GM21786 (cell line): ENCODE data around the gene TMEM203.

Experiments
- ATAC-seq: cut with Tn5 transposase; IDR thresholded peaks from one replicate; pipeline ENCODE4 v1.9.1; 2021; ENCODE audit not compliant: unreplicated experiment

The TMEM203 gene

GRCh38 chr9:137219757-137220316 is 14.4 kb upstream of the TMEM203 start:
- ATAC-seq: no peak

- ATAC-seq: no peak
Measured at GRCh38 chr9:137218754-137219271, 13.4 kb upstream of the TMEM203 start.

DNA sequence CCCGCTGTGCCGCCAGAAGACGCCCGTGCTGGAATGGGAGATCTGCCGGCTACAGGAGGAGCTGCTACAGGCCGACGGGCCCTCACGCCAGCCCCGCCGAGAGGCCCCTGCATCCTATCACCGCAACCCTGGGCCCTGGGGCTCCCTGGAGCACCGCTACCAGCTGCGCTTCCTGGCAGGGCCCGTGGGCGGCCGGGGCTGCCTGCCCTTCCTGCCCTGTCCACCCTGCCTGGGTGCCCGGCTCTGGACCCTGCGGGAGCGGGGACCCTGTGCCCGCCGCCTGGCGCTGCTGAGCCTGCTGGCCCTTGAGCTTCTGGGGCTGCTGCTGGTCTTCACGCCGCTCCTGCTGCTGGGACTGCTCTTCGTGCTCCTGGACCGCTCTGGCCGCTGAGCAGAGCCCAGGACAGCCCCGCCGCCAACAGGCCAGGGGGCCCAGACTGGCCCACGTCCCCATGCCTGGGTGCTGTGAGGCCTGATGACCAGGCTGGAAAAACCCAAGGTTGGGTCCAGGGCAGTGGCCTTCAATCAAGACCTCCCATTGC is 12.8 kb upstream of the TMEM203 start:
- no peak for ATAC-seq

DNA sequence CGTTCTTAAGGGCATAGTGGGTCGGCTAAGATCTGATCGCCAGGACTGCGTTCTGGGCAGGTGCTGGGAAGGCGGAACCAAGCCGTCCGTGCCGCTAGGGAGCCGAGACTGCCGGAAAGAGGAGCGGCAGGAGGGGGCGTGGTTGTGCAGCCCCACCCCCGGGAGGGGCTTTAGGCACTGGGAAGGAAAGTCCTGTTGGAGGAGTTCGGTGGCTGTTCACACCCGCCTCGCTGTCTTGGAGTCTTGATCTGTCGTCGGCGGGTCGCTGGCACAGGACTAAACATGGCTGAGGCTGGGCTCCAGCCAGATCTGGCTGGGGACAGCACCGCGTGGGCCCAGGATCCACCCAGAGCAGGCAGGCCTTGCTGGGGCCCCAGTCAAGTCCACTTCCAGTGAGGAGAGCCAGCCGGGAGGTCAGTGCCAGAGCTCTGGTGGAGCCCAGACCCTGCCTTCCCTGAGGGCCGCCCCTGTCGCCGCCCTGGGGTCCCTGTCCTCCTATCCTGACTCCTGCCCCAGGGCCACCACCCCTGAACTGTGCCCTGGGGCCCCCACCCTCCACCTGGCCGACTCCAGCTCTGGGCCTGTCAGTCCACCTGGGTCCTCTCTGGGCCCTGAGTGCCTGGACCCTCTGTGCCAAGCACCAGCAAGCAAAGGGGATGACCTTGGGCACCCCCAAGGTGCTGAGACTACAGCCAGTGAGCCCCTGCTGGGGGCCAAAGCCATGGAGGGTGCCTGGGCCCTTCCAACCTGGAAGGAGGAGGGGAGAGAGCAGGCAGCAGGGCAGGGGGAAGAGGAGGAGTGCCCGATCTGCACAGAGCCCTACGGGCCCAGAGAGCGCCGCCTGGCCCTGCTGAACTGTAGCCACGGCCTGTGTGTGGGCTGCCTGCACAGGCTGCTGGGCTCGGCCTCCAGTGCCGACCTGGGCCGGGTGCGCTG is 12.1 kb upstream of the TMEM203 start:
- no peak for ATAC-seq

DNA sequence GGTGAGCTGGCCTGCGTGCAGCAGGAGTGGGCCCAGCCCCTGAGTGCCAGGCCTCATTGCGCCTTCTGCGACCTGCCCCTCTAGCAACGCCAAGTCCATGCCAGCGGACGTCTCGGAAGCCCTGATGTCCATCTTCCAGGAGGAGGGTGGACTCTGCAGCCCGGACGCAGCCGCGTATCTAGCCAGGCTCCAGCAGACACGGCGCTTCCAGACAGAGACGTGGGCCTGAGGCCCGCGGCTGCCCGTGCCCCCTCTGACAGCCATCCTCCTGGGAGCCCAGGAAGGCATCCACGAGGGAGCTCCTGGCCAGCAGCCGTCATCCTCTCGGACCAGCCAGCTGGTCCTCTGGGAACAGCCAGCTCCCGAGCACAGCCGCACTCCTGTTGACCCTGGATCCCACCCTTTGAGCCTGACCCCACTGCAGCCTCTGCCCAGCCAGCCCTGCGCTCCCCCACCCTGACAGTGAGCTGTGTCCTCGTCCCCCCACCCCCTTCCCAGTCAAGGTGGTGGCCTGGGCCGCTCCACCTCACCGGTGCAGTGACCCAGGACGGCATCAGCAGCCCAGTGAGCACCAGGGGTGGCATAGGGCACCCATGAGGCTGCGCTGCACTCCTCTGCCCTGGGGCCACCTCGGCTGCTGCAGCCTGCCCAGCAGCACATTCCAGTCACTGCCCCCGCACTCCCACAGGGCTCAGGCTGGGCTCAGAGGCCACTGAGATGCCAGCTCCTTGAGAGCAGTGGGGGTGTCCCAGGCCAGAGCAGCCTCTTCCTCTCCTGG is 10.9 kb upstream of the TMEM203 start:
- no peak for ATAC-seq

DNA sequence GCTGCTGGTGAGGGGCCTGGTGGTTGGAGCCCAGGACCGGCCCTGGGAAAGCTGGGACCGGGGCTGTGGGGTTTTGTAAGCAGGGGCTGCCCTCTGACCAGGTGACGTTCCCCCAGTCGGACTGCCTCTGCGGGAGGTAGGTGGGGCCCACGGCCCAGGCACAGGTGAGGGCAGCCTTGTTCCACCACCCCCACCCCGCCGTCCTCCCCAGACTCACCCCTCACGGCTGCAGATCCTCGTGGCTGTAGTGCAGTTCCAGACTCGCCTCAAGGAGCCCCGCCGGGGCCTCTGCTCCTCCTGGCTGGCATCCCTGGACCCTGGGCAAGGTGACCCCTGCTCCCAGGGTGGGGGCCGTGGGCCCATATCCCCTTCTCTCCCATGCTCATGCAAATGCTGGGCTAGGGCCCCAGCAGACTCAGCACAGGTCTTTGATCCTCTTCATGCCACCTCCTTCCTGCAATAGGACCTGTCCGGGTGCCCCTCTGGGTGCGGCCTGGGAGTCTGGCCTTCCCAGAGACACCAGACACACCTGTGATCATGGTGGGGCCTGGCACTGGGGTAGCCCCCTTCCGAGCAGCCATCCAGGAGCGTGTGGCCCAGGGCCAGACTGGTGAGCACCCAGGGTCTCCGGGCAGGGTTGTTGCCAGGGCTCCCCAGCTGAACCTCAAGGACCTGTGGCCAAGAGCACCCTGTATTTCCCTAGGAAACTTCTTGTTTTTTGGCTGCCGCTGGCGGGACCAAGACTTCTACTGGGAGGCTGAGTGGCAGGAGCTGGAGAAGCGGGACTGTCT is 9.9 kb upstream of the TMEM203 start:
- no peak for ATAC-seq

GRCh38 chr9:137214620-137215019 is 9.2 kb upstream of the TMEM203 start:
- ATAC-seq: no peak

DNA sequence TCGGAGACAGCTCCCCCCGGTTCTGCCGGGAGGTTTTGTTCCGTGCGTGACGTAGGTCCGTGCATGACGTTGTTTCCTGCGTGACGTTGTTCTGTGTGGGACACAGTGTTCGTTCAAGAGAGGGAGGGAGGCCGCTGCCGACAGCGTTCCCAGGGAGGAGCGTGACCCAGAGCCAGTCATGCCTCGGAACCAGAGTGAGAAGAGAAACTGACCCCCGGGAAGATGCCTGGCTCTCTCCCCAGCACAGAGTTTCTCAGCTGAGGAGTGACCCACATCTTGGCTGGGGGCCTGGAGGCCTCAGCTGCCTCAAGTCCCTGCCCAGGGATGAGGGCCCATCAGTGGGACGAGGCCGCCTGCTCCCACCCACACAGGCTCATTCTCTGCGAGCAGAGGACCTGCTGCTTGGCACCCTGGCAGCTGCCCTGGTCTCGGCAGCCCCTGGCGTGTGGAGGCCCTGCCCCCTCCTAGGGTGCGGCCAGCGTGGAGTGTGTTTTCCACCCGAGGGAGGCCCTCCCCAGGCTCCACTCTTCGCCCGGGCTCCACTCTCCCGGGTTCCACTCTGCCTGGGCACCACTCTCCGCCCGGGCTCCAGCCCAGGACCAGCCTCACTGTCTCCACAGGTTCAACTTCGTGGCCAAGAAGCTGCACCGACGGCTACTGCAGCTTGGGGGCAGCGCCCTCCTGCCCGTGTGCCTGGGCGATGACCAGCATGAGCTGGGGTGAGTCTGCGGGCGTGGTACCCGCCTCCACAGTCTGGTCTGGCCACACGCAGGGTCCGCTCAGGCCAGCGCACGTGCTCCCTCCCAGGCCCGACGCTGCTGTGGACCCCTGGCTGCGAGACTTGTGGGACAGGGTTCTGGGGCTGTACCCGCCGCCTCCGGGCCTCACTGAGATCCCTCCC is 8.0 kb upstream of the TMEM203 start:
- ATAC-seq: no peak

DNA sequence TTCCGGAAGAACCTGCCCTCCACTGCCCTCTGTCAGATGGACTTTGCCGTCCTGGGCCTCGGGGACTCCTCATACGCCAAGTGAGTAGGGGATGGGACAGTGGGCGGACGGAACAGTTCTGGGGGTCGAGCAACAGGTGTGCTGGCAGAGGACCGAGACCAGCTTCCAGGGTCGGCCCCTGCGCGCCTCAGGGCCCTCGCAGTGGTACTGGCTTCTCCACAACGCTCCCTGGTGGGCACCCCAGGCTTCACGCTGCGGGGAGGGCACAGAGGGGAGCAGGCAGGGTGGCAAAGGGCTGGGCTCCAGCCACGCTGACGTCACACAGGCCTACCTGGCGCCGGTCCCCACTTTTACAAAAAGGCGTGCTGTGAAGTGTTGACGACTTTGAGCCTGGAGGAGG is 7.1 kb upstream of the TMEM203 start:
- ATAC-seq: no peak

DNA sequence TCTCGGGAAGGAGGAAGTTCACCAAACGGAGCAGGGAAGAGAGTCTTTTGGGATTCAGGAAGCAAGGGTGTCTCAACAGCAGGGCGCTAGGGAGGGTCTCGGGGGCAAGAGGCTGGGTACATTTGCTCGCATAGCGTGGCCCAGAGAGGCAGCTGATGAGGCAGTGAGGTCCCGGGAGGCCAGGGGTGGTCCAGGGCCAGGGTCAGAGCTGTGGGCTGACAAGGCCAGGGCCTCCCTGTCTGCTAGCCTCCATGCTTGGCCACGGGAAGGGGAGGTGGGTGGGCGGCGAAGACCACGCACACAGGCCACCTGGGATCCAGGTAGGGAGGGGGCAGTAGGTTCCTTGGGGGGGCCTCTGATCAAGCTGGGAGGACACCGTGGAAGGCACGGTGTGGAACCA is 6.1 kb upstream of the TMEM203 start:
- ATAC-seq: no peak

DNA sequence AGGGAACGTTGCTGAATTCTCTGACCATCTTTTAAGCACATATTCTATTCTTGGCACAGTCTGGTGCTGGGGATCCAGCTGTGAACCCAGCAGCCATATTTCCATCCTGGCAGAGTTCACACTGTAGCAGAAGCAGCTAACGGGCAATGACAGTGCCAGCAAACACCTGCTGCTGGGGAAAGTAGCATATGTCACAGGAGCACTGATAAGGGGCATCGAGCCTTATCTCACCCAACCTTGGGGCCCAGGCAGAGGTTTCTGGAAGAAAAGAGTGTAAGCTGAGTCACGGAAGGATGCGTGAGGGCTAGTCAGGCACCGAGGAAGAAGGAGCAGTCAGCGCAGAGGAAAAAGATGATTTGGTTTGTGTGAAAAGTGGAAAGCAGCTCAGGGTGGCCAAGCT is 1.2 kb upstream of the TMEM203 start:
- ATAC-seq: no peak

DNA sequence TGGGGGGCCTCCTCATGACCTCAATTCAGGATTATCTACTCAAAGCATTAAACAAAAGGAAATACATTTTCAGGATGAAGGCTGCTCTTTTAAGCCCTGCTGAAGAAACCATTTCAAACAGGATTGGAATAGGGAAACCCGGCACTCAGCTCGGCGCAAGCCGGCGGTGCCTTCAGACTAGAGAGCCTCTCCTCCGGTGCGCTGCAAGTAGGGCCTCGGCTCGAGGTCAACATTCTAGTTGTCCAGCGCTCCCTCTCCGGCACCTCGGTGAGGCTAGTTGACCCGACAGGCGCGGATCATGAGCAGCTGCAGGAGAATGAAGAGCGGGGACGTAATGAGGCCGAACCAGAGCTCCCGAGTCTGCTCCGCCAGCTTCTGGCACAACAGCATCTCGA is 720 bp downstream of the TMEM203 start:
- ATAC-seq: no peak

DNA sequence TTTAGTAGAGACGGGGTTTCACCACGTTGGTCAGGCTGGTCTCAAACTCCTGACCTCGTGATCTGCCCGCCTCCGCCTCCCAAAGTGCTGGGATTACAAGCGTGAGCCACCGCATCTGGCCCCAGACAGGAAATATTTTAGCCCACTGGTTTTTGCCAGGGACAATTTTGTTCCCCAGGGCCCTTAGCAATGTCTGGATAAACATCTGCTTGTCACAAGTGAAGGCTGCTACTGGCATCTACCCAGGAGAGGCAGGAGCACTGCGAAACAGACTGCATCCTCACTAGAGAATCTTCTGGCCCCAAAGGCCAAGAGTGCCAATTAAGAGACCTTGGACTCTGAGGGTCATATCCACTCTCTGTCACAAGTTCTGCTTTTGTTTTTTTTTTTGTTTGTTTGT is 2.5 kb downstream of the TMEM203 start:
- ATAC-seq: no peak

GRCh38 chr9:137201205-137201868 is 4.1 kb downstream of the TMEM203 start:
- ATAC-seq: no peak

GRCh38 chr9:137200311-137201204 is 4.9 kb downstream of the TMEM203 start, which contains the start of gene TPRN:
TPRN (minus strand) TSS chr9:137200741; CDS start chr9:137200711, 30 bp downstream.
- peak; percentile 91 for ATAC-seq

DNA sequence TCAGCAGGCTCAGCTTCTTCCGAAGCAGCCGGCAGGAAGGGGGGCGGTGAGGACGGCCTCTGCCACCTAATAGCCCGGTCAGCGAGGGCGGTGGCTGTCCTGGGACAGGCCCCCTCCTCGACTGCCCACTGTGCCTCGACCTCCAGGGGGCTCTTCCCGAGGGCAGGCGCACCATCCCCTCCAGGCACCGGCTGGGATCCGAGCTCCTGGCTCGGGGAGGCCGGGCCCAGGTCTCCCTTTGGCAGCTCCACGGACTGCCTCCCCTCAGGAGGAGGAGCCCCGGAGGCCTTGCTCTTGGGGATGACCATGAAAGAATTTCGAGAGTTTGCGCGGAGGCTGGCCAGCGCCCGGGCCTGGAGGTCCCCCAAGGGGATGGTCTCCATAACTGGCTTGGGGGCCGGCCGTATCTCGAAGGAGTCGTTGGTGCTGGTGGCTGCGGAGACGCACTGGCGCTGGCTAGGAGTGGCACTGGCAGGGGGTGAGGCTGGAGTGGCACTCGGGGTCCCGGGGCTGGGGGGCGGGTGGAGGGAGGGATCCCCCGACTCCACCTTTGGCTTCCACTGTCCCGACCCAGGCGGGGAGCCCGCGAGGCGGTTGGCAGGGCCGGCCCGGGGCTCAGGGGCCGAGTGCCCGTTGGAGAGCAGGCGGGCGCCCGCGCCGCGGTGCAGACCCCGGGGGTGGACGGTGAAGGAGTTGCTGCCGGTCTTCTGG is 5.9 kb downstream of the TMEM203 start:
- ATAC-seq: no peak

DNA sequence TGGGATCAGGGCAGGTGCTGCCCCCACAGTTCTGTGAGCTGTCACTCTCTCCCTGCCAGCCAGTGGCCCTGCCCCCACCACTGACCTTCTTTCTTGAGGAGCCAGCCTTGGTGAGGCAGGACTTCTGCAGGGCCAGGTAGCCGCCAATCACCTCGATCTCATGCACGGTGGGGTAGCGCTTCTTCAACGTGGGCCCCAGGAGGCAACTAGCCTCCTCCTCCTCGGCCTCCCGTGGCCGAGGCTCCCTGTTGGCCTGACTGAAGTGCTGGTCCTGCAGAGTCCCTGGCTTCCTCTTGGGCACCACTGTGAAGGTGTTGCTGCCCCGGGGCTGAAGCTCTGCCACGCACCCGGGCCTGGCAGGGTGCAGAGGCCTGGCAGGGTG is 6.6 kb downstream of the TMEM203 start:
- no peak for ATAC-seq
